ENCODE results near the gene ZDHHC5.

- TF ChIP-seq, protein P1, sequence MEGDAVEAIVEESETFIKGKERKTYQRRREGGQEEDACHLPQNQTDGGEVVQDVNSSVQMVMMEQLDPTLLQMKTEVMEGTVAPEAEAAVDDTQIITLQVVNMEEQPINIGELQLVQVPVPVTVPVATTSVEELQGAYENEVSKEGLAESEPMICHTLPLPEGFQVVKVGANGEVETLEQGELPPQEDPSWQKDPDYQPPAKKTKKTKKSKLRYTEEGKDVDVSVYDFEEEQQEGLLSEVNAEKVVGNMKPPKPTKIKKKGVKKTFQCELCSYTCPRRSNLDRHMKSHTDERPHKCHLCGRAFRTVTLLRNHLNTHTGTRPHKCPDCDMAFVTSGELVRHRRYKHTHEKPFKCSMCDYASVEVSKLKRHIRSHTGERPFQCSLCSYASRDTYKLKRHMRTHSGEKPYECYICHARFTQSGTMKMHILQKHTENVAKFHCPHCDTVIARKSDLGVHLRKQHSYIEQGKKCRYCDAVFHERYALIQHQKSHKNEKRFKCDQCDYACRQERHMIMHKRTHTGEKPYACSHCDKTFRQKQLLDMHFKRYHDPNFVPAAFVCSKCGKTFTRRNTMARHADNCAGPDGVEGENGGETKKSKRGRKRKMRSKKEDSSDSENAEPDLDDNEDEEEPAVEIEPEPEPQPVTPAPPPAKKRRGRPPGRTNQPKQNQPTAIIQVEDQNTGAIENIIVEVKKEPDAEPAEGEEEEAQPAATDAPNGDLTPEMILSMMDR (IDR thresholded peaks at IDR 0.05): no peak
- TF ChIP-seq POLR2A (IDR thresholded peaks at IDR 0.05): no peak
Observed at GRCh38 chr11:57638811-57639320, 29.0 kb upstream of the ZDHHC5 start.
